Immature natural killer cell (primary cell): Measurements from ENCODE around the gene ADAR. TPM values are rescaled to one million over a fixed set of nuclear protein-coding genes. Genes with fewer than 3 reads are reported as not detected.

Source experiments
- DNase-seq, 3 donors: peaks; one replicate each; pipeline ENCODE4 v3.0.0; 2022; ENCODE audit warnings: mixed read lengths in 1 of 3
- H3K27ac Mint-ChIP-seq, 6 donors: one replicate each; pipeline ENCODE4 v1.8.0; 2020; ENCODE audit warnings: mixed read lengths in 6 of 6, mild to moderate bottlenecking in 5 of 6, inconsistent platforms in 4 of 6, moderate library complexity in 3 of 6
- H3K27me3 Mint-ChIP-seq, 3 donors: one replicate each; pipeline ENCODE4 v1.8.0; 2020 to 2021; ENCODE audit warnings: low read depth in 3 of 3, mild to moderate bottlenecking in 3 of 3, mixed read lengths in 3 of 3, moderate library complexity in 3 of 3, inconsistent platforms in 1 of 3
- H3K36me3 Mint-ChIP-seq, 3 donors: one replicate each; pipeline ENCODE4 v1.8.0; 2020; ENCODE audit warnings: mixed read lengths in 3 of 3, inconsistent platforms in 2 of 3, mild to moderate bottlenecking in 2 of 3
- H3K4me1 Mint-ChIP-seq, 2 donors: one replicate each; pipeline ENCODE4 v1.8.0; 2020; ENCODE audit warnings: inconsistent platforms in 2 of 2, mild to moderate bottlenecking in 2 of 2, mixed read lengths in 2 of 2, moderate library complexity in 1 of 2
- H3K4me3 Mint-ChIP-seq, 5 donors: one replicate each; pipeline ENCODE4 v1.8.0; 2020; ENCODE audit warnings: mild to moderate bottlenecking in 5 of 5, mixed read lengths in 5 of 5, inconsistent platforms in 3 of 5, moderate library complexity in 3 of 5
- H3K9me3 Mint-ChIP-seq, 6 donors: one replicate each; pipeline ENCODE4 v1.8.0; 2020; ENCODE audit warnings: mild to moderate bottlenecking in 6 of 6, mixed read lengths in 6 of 6, inconsistent platforms in 4 of 6, moderate library complexity in 3 of 6
- polyA plus RNA-seq, 3 donors: library from polyadenylated mRNA; unstranded; fragments of 300-500 nt; fragmentation: Illumina TruSeq; gene quantifications; one replicate each; pipeline ENCODE4 v1.2.3, GENCODE V29; 2021

Gene ADAR
- polyA plus RNA-seq, 3 donors from 2014 or later = 47.4 to 169 (median 70.1) TPM

DNA sequence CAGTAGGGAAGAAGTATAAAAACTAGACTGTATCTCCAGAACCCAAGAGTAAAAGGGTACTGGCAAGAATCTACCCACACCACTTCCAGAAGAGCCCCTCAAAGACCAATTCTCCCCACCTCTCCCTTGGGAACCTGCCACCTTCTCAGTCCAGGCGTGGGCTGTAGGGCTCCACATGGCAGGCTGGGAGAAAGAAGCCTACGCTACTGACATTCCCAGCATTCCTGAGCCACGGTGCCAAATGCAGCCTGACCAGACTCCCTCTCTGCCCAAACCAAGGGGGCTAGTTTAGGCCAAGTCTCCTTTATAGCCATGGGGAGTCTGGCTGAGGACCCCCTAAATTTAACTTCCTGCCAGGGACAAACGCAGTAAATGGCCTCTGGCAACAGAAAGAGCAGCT lies 51.6 kb downstream of the ADAR start:
- Mint-ChIP-seq H3K4me1 (peaks cover 36 to 61% of the 10 kb centered on the region in 2 donors), H3K36me3 (peaks cover 6 to 31% (median 12%) of the 10 kb centered on the region in 3 donors), H3K4me3 (peak overlapping the region; percentile 59 to 96 (median 90)), H3K27me3 (peaks cover 6 to 8% (median 7%) of the 10 kb centered on the region in 3 donors), H3K9me3 (no peaks in the 10 kb centered on the region), H3K27ac (peak overlapping the region; percentile 28 to 94 (median 87))
- no peak for DNase-seq

GRCh38 chr1:154553056-154554030 lies 54.6 kb downstream of the ADAR start:
- H3K4me3 Mint-ChIP-seq = no peak overlapping the region
- H3K36me3 Mint-ChIP-seq = peaks cover 17 to 58% (median 18%) of the 10 kb centered on the region in 3 donors
- no peak for DNase-seq
- H3K9me3 Mint-ChIP-seq = no peaks in the 10 kb centered on the region
- H3K27me3 Mint-ChIP-seq = peaks cover 0 to 5% (median 1%) of the 10 kb centered on the region in 3 donors
- peak overlapping the region in 1 of 6 donors; percentile 46 for H3K27ac Mint-ChIP-seq
- H3K4me1 Mint-ChIP-seq = peaks cover 38 to 69% of the 10 kb centered on the region in 2 donors

GRCh38 chr1:154552036-154552435 lies 56.0 kb downstream of the ADAR start:
- no peaks in the 10 kb centered on the region for H3K27me3 Mint-ChIP-seq
- peaks cover 17 to 62% (median 18%) of the 10 kb centered on the region in 3 donors for H3K36me3 Mint-ChIP-seq
- no peak overlapping the region for H3K27ac Mint-ChIP-seq
- H3K4me1 Mint-ChIP-seq = peaks cover 29 to 68% of the 10 kb centered on the region in 2 donors
- DNase-seq = no peak
- no peaks in the 10 kb centered on the region for H3K9me3 Mint-ChIP-seq
- H3K4me3 Mint-ChIP-seq = no peak overlapping the region

- Mint-ChIP-seq H3K27ac (peak overlapping the region in 1 of 6 donors; percentile 14), H3K4me3 (no peak overlapping the region), H3K27me3 (peaks cover 0 to 2% (median 0%) of the 10 kb centered on the region in 3 donors), H3K36me3 (peaks cover 17 to 62% (median 18%) of the 10 kb centered on the region in 3 donors), H3K4me1 (peaks cover 24 to 62% of the 10 kb centered on the region in 2 donors), H3K9me3 (no peaks in the 10 kb centered on the region)
- no peak for DNase-seq
These were observed 56.5 kb downstream of the ADAR start for GRCh38 chr1:154551474-154551873.

DNA sequence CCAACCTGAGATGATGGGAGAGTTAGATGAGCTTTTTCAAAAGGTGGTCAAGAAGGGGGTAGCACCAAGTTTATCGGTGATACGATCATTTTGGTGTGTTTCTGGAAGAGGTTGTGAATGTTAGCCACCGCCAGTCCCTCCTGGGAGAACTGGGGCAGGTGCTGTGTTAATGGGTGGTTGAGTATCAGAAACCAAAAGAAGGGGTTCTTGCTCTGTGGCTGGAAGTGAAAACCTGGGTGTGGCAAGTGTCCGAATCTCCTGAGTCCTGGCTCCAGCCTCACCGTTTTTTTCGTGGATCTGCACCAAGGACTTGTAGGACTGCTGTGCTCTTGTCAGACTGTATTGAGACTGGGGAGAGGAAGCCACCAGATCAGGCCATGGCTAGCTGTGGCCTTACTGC lies 57.3 kb downstream of the ADAR start:
- Mint-ChIP-seq H3K27ac (peak overlapping the region in 2 of 6 donors; percentile 2 to 17), H3K27me3 (peaks cover 0 to 3% (median 0%) of the 10 kb centered on the region in 3 donors), H3K36me3 (peaks cover 17 to 62% (median 18%) of the 10 kb centered on the region in 3 donors), H3K9me3 (no peaks in the 10 kb centered on the region), H3K4me3 (no peak overlapping the region), H3K4me1 (peaks cover 16 to 54% of the 10 kb centered on the region in 2 donors)
- no peak for DNase-seq

DNA sequence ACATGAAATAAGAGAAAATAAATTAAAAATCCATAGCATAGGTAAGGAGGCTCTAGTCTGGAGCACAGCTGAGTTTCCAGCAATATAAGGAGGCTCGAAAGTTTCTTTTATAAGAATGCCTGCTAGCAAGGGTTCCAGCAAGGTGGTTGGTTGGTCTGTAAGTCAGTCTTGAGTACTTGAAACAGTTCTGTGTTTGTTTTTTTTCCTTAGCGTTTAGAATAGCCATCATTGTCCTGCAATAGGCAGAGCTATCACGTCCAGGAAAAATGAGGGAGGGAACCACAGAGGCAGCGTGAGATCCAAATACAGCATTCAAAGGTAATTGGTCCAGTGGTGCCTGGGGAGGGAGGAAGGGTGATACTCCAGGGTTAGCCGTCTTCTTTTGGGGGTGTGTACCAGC lies 57.9 kb downstream of the ADAR start:
- Mint-ChIP-seq H3K36me3 (peaks cover 16 to 56% (median 17%) of the 10 kb centered on the region in 3 donors), H3K27me3 (peaks cover 0 to 3% (median 0%) of the 10 kb centered on the region in 3 donors), H3K4me1 (peaks cover 12 to 49% of the 10 kb centered on the region in 2 donors), H3K9me3 (no peaks in the 10 kb centered on the region), H3K4me3 (no peak overlapping the region), H3K27ac (peak overlapping the region in 2 of 6 donors; percentile 2 to 46)
- DNase-seq = no peak

GRCh38 chr1:154549202-154549770 lies 58.7 kb downstream of the ADAR start:
- Mint-ChIP-seq H3K36me3 (peaks cover 11 to 49% (median 17%) of the 10 kb centered on the region in 3 donors), H3K27me3 (peaks cover 0 to 3% (median 0%) of the 10 kb centered on the region in 3 donors), H3K27ac (peak overlapping the region in 2 of 6 donors; percentile 14 to 48), H3K4me3 (no peak overlapping the region), H3K4me1 (peaks cover 12 to 43% of the 10 kb centered on the region in 2 donors), H3K9me3 (no peaks in the 10 kb centered on the region)
- no peak for DNase-seq

DNA sequence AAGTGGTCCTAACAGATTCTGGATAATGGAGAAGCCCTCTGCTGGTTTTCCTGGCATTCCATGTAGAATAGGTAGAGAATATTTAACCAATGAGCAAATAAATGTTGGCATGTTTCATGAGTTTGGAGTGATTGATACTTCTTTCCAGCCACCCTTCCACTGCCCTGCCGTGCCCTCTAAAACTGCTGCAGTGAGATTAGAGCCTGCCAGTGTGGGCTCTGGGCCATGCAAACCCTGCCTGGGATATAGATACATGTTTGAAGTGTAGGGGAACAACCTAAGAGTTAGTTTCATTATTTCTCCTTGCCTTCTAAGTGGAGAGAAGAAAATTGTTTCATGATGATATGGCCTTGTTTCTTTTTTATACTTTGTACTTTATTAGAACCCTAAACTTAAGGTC lies 60.0 kb downstream of the ADAR start:
- H3K4me1 Mint-ChIP-seq = peaks cover 12 to 32% of the 10 kb centered on the region in 2 donors
- H3K9me3 Mint-ChIP-seq = no peaks in the 10 kb centered on the region
- H3K4me3 Mint-ChIP-seq = no peak overlapping the region
- H3K27me3 Mint-ChIP-seq = peaks cover 0 to 3% (median 0%) of the 10 kb centered on the region in 3 donors
- DNase-seq = no peak
- peak overlapping the region; percentile 7 to 76 (median 28) for H3K27ac Mint-ChIP-seq
- peaks cover 7 to 38% (median 11%) of the 10 kb centered on the region in 3 donors for H3K36me3 Mint-ChIP-seq

- peaks cover 4 to 35% (median 11%) of the 10 kb centered on the region in 3 donors for H3K36me3 Mint-ChIP-seq
- peaks cover 12 to 28% of the 10 kb centered on the region in 2 donors for H3K4me1 Mint-ChIP-seq
- no peaks in the 10 kb centered on the region for H3K9me3 Mint-ChIP-seq
- no peak for DNase-seq
- peaks cover under 1 to 3% (median under 1%) of the 10 kb centered on the region in 3 donors for H3K27me3 Mint-ChIP-seq
- peak overlapping the region in 3 of 6 donors; percentile 25 to 72 (median 29) for H3K27ac Mint-ChIP-seq
- H3K4me3 Mint-ChIP-seq = no peak overlapping the region
These were observed 60.8 kb downstream of the ADAR start for GRCh38 chr1:154547105-154547732.

GRCh38 chr1:154546264-154547063 lies 61.5 kb downstream of the ADAR start:
- H3K27ac Mint-ChIP-seq = peak overlapping the region in 1 of 6 donors; percentile 41
- peak; percentile 38 to 54 (median 40) for DNase-seq
- no peak overlapping the region for H3K4me3 Mint-ChIP-seq
- peaks cover 12 to 28% of the 10 kb centered on the region in 2 donors for H3K4me1 Mint-ChIP-seq
- no peaks in the 10 kb centered on the region for H3K9me3 Mint-ChIP-seq
- H3K27me3 Mint-ChIP-seq = peaks cover 2 to 3% (median 3%) of the 10 kb centered on the region in 3 donors
- peaks cover 4 to 31% (median 11%) of the 10 kb centered on the region in 3 donors for H3K36me3 Mint-ChIP-seq

GRCh38 chr1:154541231-154541630 lies 66.8 kb downstream of the ADAR start:
- no peak for DNase-seq
- Mint-ChIP-seq H3K9me3 (no peaks in the 10 kb centered on the region), H3K36me3 (no peaks in the 10 kb centered on the region), H3K27me3 (peaks cover 5 to 8% (median 6%) of the 10 kb centered on the region in 3 donors), H3K27ac (no peak overlapping the region), H3K4me1 (peaks cover 0 to 2% of the 10 kb centered on the region in 2 donors), H3K4me3 (no peak overlapping the region)

- peaks cover 7 to 11% (median 9%) of the 10 kb centered on the region in 3 donors for H3K27me3 Mint-ChIP-seq
- H3K36me3 Mint-ChIP-seq = no peaks in the 10 kb centered on the region
- no peak overlapping the region for H3K4me3 Mint-ChIP-seq
- H3K9me3 Mint-ChIP-seq = no peaks in the 10 kb centered on the region
- peaks cover 0 to 2% of the 10 kb centered on the region in 2 donors for H3K4me1 Mint-ChIP-seq
- DNase-seq = no peak
- H3K27ac Mint-ChIP-seq = no peak overlapping the region
These were observed 68.2 kb downstream of the ADAR start for GRCh38 chr1:154539486-154540483.
